ENCODE results near the gene CACNG7. TPM values are rescaled to one million over a fixed set of nuclear protein-coding genes. Genes with fewer than 3 reads are reported as not detected.

CACNG7 gene
- total RNA-seq, 1 experiment from 2014 or later: not detected

DNA sequence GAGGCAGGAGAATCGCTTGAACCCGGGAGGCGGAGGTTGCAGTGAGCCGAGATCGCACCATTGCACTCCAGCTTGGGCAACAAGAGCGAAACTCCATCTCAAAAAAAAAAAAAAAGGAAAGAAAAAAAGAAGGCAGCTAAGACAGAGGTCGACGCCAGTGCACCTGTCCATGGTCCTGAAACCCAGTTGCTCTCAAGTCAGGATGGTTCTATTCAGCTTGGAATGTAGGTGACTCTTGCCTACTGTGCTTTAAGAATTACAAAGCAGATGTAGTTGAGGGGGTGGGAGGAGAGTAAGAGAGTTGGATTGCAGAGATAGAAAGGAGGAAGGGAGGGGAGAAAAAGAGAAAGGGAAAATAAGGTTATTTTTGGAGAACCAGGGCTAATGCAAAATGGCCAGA lies 18.7 kb downstream of the CACNG7 start:
- Histone ChIP-seq H3K9me3 (ENCODE audit: low read length) (no peaks in the 10 kb centered on the region), H3F3A (ENCODE audit: low read length, unreplicated experiment) (no peaks in the 10 kb centered on the region), H3K4me1 (ENCODE audit: insufficient read depth, low read length) (no peaks in the 10 kb centered on the region), H4K20me1 (ENCODE audit: low read length) (no peaks in the 10 kb centered on the region), H3K27ac (ENCODE audit: low read length) (no peak overlapping the region), H3K79me2 (ENCODE audit: low read length) (no peaks in the 10 kb centered on the region), H3K9ac (ENCODE audit: low read length) (no peak overlapping the region), H3K9me2 (replicated peaks; ENCODE audit: low read length) (no peaks in the 10 kb centered on the region), H2AFZ (ENCODE audit: low read length) (no peak overlapping the region), H3K36me3 (ENCODE audit: low read depth, low read length) (no peaks in the 10 kb centered on the region), H3K27me3 (ENCODE audit: low read length) (peaks cover 8% of the 10 kb centered on the region), H3K4me3 (ENCODE audit: low read length) (no peak overlapping the region), H3K4me2 (ENCODE audit: low read length) (no peak overlapping the region)
- ChIA-PET POLR2A (ENCODE audit: unreplicated experiment) (no interaction called here), CTCF (interaction anchor here (0.6 kb wide), 1 partner anchor 107 kb away, joined by 3 read pairs; no protein-coding TSS in a partner anchor)
- DNase-seq: peak; percentile 78
- TF ChIP-seq EZH2phosphoT487 (IDR thresholded peaks at IDR 0.05; ENCODE audit: borderline replicate concordance, low read length) (no peak), EZH2 (IDR thresholded peaks at IDR 0.05; ENCODE audit: low read length, unreplicated experiment) (no peak)
- TF ChIP-seq, protein P1, sequence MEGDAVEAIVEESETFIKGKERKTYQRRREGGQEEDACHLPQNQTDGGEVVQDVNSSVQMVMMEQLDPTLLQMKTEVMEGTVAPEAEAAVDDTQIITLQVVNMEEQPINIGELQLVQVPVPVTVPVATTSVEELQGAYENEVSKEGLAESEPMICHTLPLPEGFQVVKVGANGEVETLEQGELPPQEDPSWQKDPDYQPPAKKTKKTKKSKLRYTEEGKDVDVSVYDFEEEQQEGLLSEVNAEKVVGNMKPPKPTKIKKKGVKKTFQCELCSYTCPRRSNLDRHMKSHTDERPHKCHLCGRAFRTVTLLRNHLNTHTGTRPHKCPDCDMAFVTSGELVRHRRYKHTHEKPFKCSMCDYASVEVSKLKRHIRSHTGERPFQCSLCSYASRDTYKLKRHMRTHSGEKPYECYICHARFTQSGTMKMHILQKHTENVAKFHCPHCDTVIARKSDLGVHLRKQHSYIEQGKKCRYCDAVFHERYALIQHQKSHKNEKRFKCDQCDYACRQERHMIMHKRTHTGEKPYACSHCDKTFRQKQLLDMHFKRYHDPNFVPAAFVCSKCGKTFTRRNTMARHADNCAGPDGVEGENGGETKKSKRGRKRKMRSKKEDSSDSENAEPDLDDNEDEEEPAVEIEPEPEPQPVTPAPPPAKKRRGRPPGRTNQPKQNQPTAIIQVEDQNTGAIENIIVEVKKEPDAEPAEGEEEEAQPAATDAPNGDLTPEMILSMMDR (conservative IDR thresholded peaks at IDR 0.05; ENCODE audit: low read depth, low read length): no peak
- no TSS peak for BruUV-seq (replicated peaks)
- intact Hi-C loops (cut with micrococcal nuclease): loop anchor here (1.0 kb wide), 1 partner anchor 24 kb away; no protein-coding TSS in a partner anchor
- peak; percentile 54; the same call in 1 of the 2 replicates for ATAC-seq

DNA sequence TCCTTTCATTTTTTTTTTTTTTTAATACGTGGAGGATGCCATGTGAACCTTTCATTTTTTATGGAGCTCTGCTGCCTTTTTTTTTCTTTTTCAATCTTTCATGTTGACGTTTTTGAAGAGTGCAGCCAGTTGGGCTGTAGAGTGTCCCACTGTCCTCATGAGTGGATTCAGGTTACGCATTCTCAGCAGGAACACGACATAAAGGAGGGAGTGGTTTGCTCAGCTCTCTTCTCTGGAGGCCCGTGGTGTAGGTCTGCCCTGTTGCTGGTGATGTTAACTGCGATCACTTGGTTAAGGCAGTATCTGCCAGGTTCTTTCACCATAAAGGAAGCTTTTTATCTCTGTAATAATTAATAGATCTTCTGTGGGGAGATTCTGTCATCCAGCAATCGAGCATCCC lies 27.0 kb downstream of the CACNG7 start:
- TF ChIP-seq, protein P1 (conservative IDR thresholded peaks at IDR 0.05; ENCODE audit: low read depth, low read length): no peak
- no peak for TF ChIP-seq EZH2 (IDR thresholded peaks at IDR 0.05; ENCODE audit: low read length, unreplicated experiment)
- TF ChIP-seq EZH2phosphoT487 (IDR thresholded peaks at IDR 0.05; ENCODE audit: borderline replicate concordance, low read length): no peak
- Histone ChIP-seq H3K27ac (ENCODE audit: low read length) (no peak overlapping the region), H3K9me3 (ENCODE audit: low read length) (no peaks in the 10 kb centered on the region), H3K9me2 (replicated peaks; ENCODE audit: low read length) (no peaks in the 10 kb centered on the region), H3K27me3 (ENCODE audit: low read length) (0 out of 2 replicates have a peak, but pooled peaks cover 3% of the 10 kb centered on the region), H3F3A (ENCODE audit: low read length, unreplicated experiment) (no peaks in the 10 kb centered on the region), H3K4me1 (ENCODE audit: insufficient read depth, low read length) (no peaks in the 10 kb centered on the region), H3K36me3 (ENCODE audit: low read depth, low read length) (no peaks in the 10 kb centered on the region), H3K4me3 (ENCODE audit: low read length) (no peak overlapping the region), H3K4me2 (ENCODE audit: low read length) (no peak overlapping the region), H3K79me2 (ENCODE audit: low read length) (no peaks in the 10 kb centered on the region), H4K20me1 (ENCODE audit: low read length) (no peaks in the 10 kb centered on the region), H3K9ac (ENCODE audit: low read length) (no peak overlapping the region), H2AFZ (ENCODE audit: low read length) (no peak overlapping the region)
- intact Hi-C loops (cut with micrococcal nuclease): no loop called here
- no TSS peak for BruUV-seq (replicated peaks)
- ChIA-PET CTCF (interaction anchor here (0.6 kb wide), 1 partner anchor 428 kb away, joined by 10 read pairs; no protein-coding TSS in a partner anchor), POLR2A (ENCODE audit: unreplicated experiment) (no interaction called here)
- DNase-seq: no peak
- ATAC-seq: no peak

DNA sequence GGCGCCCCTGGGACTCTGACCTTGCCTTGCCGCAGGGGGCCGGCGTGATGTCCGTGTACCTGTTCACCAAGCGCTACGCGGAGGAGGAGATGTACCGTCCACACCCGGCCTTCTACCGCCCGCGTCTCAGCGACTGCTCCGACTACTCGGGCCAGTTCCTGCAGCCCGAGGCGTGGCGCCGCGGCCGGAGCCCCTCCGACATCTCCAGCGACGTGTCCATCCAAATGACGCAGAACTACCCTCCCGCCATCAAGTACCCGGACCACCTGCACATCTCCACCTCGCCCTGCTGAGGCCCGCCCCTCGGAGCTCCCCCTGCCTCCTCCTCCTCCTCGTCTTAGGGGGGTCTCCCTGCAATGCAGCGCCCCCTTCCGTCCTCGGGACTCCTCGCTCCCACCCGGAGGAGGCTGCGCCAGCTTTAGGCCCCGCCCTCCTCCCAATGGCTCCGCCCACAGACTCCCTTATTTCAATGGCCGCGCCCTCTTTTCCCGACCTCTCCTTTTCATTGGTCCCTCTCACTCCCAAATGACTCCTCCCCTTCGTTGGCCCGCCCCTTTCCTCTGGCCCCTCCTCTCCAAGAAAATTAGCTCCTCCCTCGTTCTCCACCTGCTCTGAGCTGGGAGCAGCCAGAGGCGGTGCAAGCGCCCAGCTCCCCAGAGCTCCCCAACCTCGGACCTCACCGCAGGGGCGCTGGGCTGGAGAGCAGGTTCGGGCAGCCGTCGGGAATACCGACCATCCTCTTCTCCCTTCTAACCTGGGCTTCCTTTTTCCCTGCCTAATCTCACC lies 33.1 kb downstream of the CACNG7 start:
- H3K9me3 ChIP-seq (ENCODE audit: low read length): no peaks in the 10 kb centered on the region
- no peaks in the 10 kb centered on the region for H3K9me2 ChIP-seq (replicated peaks; ENCODE audit: low read length)
- H3K9ac ChIP-seq (ENCODE audit: low read length): no peak overlapping the region
- H3K4me2 ChIP-seq (ENCODE audit: low read length): no peak overlapping the region
- ChIA-PET CTCF (no interaction called here), POLR2A (ENCODE audit: unreplicated experiment) (no interaction called here)
- no peak overlapping the region for H2AFZ ChIP-seq (ENCODE audit: low read length)
- ATAC-seq (no peak), DNase-seq (peak; percentile 19)
- H3F3A ChIP-seq (ENCODE audit: low read length, unreplicated experiment): no peaks in the 10 kb centered on the region
- no peaks in the 10 kb centered on the region for H3K36me3 ChIP-seq (ENCODE audit: low read depth, low read length)
- no TSS peak for BruUV-seq (replicated peaks)
- H3K27ac ChIP-seq (ENCODE audit: low read length): no peak overlapping the region
- no peaks in the 10 kb centered on the region for H3K4me1 ChIP-seq (ENCODE audit: insufficient read depth, low read length)
- no peak overlapping the region for H3K4me3 ChIP-seq (ENCODE audit: low read length)
- peaks cover 4% of the 10 kb centered on the region; the same call in 1 of the 2 replicates for H3K27me3 ChIP-seq (ENCODE audit: low read length)
- intact Hi-C loops (cut with micrococcal nuclease): no loop called here
- H3K79me2 ChIP-seq (ENCODE audit: low read length): no peaks in the 10 kb centered on the region
- TF ChIP-seq EZH2 (IDR thresholded peaks at IDR 0.05; ENCODE audit: low read length, unreplicated experiment) (no peak), EZH2phosphoT487 (IDR thresholded peaks at IDR 0.05; ENCODE audit: borderline replicate concordance, low read length) (no peak)
- TF ChIP-seq, protein P1 (conservative IDR thresholded peaks at IDR 0.05; ENCODE audit: low read depth, low read length): peak; percentile 24; the same call in 1 of the 2 replicates
- H4K20me1 ChIP-seq (ENCODE audit: low read length): no peaks in the 10 kb centered on the region

Data from PC-3 (cell line).